HG03175 (cell line): ENCODE results near the gene IKBKG.
"Not testable (repeated sequence)": the region's sequence is repeated elsewhere in the genome, so short reads cannot be mapped to it uniquely, and the experiment has no call there.

Source experiments
- ATAC-seq: cut with Tn5 transposase; IDR thresholded peaks from one replicate; pipeline ENCODE4 v1.9.1; 2021; ENCODE audit warnings: mild to moderate bottlenecking, moderate library complexity; ENCODE audit not compliant: unreplicated experiment

IKBKG gene

DNA sequence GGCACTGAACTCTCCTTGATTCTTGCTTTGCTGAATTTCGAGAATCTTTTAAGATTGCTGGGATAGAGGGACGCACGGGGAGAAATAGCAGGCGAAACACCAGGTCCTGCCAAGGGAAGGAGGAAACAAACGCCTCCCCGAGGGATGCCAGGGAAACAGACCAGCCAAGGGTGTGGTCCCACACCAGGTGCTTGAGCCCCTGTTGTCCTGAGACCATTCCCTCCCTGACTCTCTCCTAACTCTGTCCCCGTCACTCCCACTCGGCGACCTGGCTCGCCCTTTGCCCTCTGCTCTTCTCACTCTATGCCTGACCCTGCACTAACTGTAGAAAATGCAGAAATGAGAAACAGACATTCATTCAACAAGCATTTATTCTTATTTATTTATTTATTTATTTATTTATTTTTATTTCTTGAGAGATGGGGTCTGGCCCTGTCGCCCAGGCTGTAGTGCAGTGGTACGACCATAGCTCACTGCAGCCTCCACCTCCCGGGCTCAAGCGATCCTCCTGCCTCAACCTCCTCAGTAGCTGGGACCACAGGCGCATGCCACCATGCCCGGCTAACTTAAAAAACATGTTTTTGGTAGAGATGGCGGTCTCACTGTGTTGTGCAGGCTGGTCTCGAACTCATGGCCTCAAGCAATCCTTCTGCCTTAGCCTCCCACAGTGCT, 55.5 kb downstream of the IKBKG start:
- ATAC-seq: no peak

DNA sequence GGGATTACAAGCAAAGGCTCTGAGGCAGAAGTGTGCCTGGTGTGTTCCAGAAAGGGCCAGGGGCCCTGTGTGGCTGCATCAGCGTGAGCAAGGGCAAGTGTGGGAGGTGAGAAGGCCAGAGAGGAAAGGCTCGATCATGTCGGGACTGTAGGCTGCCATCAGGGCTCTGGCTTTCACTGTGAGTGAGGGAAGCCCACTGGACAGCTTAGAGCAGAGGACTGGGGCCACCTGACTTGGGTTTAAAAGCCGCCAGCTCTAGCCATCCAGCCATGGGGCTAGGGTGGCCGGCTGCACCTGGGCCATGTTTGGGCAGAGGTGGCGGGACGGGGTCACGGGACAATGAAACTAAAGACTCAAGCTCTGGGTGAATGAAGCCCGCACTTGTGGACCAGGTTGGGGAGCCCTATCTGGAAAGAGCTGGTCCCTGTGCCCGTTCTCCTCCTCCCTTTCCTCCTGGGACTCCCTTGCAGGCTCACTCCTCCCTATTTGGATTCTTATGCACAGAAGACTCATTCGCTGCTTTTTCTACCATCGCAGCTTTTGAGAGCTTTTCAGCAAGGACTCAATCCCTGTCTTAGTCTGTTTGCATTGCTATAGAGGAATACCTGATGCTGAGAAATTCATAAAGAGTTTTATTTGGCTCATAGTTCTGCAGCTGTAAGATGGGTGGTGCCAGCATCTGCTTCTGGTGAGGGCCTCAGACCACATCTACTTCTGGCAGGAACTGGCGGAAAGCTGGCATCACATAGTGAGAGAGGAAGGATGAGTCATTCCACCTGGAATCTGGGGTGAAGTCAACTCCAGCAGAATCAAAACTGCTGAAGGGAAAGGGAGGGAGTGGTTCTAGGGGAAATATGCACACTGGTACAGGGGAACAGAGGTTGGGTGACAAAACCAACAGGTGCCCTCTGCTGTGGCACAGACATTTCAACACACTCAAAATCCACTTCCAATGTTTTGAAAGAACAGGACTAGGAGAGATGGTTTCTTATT, 56.3 kb downstream of the IKBKG start:
- no peak for ATAC-seq

DNA sequence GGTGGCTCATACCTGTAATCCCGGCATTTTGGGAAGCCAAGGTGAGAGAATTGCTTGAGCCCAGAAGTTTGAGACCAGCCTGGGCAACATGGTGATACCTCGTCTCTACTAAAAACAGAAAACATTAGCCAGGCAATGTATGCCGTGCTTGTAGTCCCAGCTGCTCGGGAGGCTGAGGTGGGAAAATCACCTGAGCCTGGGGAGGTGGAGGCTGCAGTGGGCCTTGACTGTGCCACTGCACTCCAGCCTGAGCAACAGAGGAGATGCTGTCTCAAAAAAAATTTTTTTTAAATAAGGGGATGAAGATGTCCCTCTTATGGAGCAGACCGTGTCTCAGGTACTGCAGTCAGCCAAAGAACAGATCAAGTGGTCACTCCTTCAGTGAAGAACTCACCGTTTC, 58.1 kb downstream of the IKBKG start:
- no peak for ATAC-seq

DNA sequence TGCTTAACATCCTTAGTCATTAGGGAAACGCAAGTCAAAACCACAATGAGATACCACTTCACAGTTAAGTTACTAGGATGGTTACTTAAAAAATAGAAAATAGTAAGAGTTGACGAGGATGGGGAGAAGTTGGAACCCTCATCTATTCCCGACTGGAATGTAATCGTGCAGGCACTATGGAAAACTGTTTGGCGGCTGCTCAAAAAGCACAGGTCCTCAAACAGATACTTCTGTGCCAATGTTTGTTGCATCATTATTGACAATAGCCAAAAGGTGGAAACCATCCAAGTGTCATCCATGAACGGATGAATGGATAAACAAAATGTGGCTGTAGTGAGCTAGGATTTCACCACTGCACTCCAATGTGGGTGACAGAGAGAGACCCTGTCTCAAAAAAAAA, 60.0 kb downstream of the IKBKG start:
- ATAC-seq: no peak

DNA sequence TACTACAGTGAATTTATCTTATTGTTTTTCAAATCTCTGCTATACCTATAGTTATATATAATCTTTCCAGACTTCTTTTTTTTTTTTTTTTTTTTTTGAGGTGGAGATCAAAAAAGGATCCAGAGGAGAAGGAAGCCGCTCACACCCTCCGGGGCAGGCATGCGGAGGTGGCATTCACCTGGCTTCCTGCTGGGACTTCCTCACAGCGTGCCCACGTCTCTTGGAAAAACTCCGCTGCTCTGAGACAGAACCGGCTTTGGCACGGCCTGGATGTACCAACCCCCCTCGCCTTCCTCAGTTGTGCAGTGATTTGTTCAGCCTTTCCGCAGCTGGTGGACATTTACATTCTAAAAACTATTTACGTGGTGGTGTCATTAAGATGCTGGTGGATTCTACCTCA, 60.6 kb downstream of the IKBKG start:
- not testable (repeated sequence) for ATAC-seq

DNA sequence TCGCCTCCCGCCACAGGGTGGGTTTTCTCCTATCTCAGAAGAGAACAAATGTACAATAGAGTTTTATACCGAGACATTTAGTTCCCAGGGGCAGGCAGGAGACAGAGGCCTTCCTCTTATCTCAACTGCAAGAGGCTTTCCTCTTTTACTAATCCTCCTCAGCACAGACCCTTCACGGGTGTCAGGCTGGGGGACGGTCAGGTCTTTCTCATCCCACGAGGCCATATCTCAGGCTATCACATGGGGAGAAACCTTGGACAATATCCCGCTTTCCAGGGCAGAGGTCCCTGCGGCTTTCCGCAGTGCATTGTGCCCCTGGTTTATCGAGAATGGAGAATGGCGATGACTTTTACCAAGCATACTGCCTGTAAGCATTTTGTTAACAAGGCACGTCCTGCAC, 61.4 kb downstream of the IKBKG start:
- ATAC-seq: not testable (repeated sequence)

DNA sequence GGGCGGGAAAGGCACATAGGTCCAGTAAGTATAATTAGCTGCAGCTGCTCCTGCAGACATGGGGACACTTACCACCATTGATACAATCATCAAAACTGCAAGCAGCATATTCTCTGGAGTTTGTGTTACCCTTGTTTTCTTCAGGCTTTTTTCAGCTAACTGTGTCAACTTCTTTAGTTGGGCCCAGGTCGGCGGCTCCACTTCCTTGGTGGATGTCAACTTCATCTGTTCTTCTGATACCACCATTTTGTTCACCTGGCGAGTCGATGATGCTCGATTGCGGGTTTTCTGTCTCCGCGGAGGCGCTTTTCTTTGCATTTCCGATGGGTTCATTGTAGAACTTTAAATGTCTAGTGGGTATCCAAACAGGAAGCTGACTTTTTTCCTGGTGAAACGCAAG, 63.7 kb downstream of the IKBKG start:
- not testable (repeated sequence) for ATAC-seq

DNA sequence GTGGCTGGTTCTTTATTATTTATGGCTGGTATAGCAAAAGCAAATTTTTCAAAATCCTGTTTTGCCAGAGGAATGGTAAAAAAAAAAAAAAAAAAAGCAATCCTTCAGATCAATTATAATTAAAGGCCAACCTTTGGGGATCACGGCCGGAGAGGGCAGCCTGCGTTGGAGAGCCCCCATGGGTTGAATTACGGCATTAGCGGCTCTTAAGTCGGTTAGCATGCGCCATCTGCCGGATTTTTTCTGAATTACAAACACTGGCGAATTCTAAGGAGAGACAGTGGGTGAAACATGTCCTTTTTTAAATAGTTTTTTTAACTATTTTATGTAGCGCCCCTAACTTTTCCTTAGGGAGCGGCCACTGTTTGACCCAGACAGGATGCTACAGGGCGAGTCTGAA, 66.2 kb downstream of the IKBKG start:
- not testable (repeated sequence) for ATAC-seq
